GM19324 (cell line): ENCODE data around the gene UBAP1.
"Not testable (repeated sequence)": the region's sequence is repeated elsewhere in the genome, so short reads cannot be mapped to it uniquely, and the experiment has no call there.

Source experiments
- ATAC-seq: cut with Tn5 transposase; IDR thresholded peaks from one replicate; pipeline ENCODE4 v1.9.1; 2021; ENCODE audit warnings: mild to moderate bottlenecking, moderate library complexity; ENCODE audit not compliant: unreplicated experiment, low FRiP score

The UBAP1 gene

GRCh38 chr9:34218446-34218845 is 39.6 kb downstream of the UBAP1 start:
- ATAC-seq, result no peak

GRCh38 chr9:34219421-34219820 is 40.6 kb downstream of the UBAP1 start:
- no peak for ATAC-seq

- ATAC-seq, result no peak
Measured at GRCh38 chr9:34220218-34220617, 41.4 kb downstream of the UBAP1 start.

GRCh38 chr9:34224349-34224748 is 45.5 kb downstream of the UBAP1 start:
- no peak for ATAC-seq

- ATAC-seq, result not testable (repeated sequence)
Measured at GRCh38 chr9:34226144-34226760, 47.4 kb downstream of the UBAP1 start.

GRCh38 chr9:34227445-34227844 is 48.6 kb downstream of the UBAP1 start:
- no peak for ATAC-seq

GRCh38 chr9:34230556-34230955 is 51.7 kb downstream of the UBAP1 start:
- ATAC-seq, result no peak

GRCh38 chr9:34232201-34232600 is 53.4 kb downstream of the UBAP1 start:
- ATAC-seq, result no peak

GRCh38 chr9:34233672-34234071 is 54.8 kb downstream of the UBAP1 start:
- no peak for ATAC-seq

- ATAC-seq, result no peak
Measured at GRCh38 chr9:34237836-34238235, 59.0 kb downstream of the UBAP1 start.

GRCh38 chr9:34240006-34240405 is 61.2 kb downstream of the UBAP1 start:
- no peak for ATAC-seq

GRCh38 chr9:34242830-34243229 is 64.0 kb downstream of the UBAP1 start:
- ATAC-seq, result no peak

GRCh38 chr9:34245212-34245611 is 66.4 kb downstream of the UBAP1 start:
- not testable (repeated sequence) for ATAC-seq

- no peak for ATAC-seq
Measured at GRCh38 chr9:34246453-34246852, 67.6 kb downstream of the UBAP1 start.

- not testable (repeated sequence) for ATAC-seq
Measured at GRCh38 chr9:34247782-34248181, 68.9 kb downstream of the UBAP1 start.

GRCh38 chr9:34249274-34249673 is 70.4 kb downstream of the UBAP1 start:
- no peak for ATAC-seq

- ATAC-seq, result no peak
Measured at GRCh38 chr9:34250721-34251120, 71.9 kb downstream of the UBAP1 start.

- ATAC-seq, result no peak
Measured at GRCh38 chr9:34252016-34252415, 73.2 kb downstream of the UBAP1 start.

GRCh38 chr9:34252670-34253459 is 74.0 kb downstream of the UBAP1 start:
- no peak for ATAC-seq

- no peak for ATAC-seq
Measured at GRCh38 chr9:34253460-34253837, 74.6 kb downstream of the UBAP1 start.

GRCh38 chr9:34254141-34254913 is 75.5 kb downstream of the UBAP1 start:
- ATAC-seq, result no peak
